Neural progenitor cell (in vitro differentiated cells): ENCODE results near the gene RREB1. TPM values are rescaled to one million over a fixed set of nuclear protein-coding genes. Genes with fewer than 3 reads are reported as not detected.

Experiments used
- DNase-seq: peaks from one replicate; pipeline ENCODE4 v3.0.0-alpha.2; 2016; ENCODE audit warnings: low spot score
- H2AFZ ChIP-seq: fragments of 200-600 bp; sonication (generic); replicated peaks from 2 replicates; pipeline ENCODE4 v1.6.1; 2016; ENCODE audit warnings: antibody characterized with exemption
- H3F3A ChIP-seq: fragments of 200-600 bp; sonication (generic); 2 replicates; pipeline ENCODE4 v1.6.1; 2016; ENCODE audit warnings: antibody characterized with exemption, low read depth
- H3K27ac ChIP-seq: fragments of 200-600 bp; sonication (generic); 2 replicates; pipeline ENCODE4 v1.5.1; 2016; ENCODE audit warnings: mild to moderate bottlenecking
- H3K27me3 ChIP-seq: fragments of 200-600 bp; sonication (generic); 2 replicates; pipeline ENCODE4 v1.6.1; 2016; ENCODE audit warnings: mild to moderate bottlenecking, moderate library complexity
- H3K36me3 ChIP-seq: fragments of 200-600 bp; sonication (generic); 2 replicates; pipeline ENCODE4 v1.5.1; 2016
- H3K4me1 ChIP-seq: fragments of 200-600 bp; sonication (generic); 2 replicates; pipeline ENCODE4 v1.6.1; 2016; ENCODE audit warnings: mixed run types
- H3K4me2 ChIP-seq: fragments of 200-600 bp; sonication (generic); 2 replicates; pipeline ENCODE4 v1.6.1; 2016
- H3K4me3 ChIP-seq: fragments of 200-600 bp; sonication (generic); 2 replicates; pipeline ENCODE4 v1.5.1; 2016
- H3K79me2 ChIP-seq: fragments of 200-600 bp; sonication (generic); 2 replicates; pipeline ENCODE4 v1.6.1; 2016; ENCODE audit warnings: low read depth
- H3K9ac ChIP-seq: fragments of 200-600 bp; sonication (generic); 2 replicates; pipeline ENCODE4 v1.6.1; 2016
- H3K9me3 ChIP-seq: fragments of 200-600 bp; sonication (generic); 2 replicates; pipeline ENCODE4 v1.5.1; 2016; ENCODE audit warnings: low read depth
- H4K20me1 ChIP-seq: fragments of 200-600 bp; sonication (generic); 2 replicates; pipeline ENCODE4 v1.6.1; 2016; ENCODE audit warnings: low read depth
- H3K27ac Mint-ChIP-seq: 3 replicates; pipeline ENCODE4 v1.8.0; 2021; ENCODE audit warnings: mixed read lengths
- H3K27me3 Mint-ChIP-seq: 2 replicates; pipeline ENCODE4 v1.8.0; 2022; ENCODE audit warnings: low read depth, mild to moderate bottlenecking, inconsistent platforms, moderate library complexity, mixed read lengths; ENCODE audit not compliant: insufficient read depth
- H3K36me3 Mint-ChIP-seq: 3 replicates; pipeline ENCODE4 v1.8.0; 2021; ENCODE audit warnings: mixed read lengths
- H3K4me1 Mint-ChIP-seq: 3 replicates; pipeline ENCODE4 v1.8.0; 2021; ENCODE audit warnings: mixed read lengths
- H3K4me3 Mint-ChIP-seq: 3 replicates; pipeline ENCODE4 v1.8.0; 2021; ENCODE audit warnings: mild to moderate bottlenecking, moderate library complexity, mixed read lengths
- H3K9me3 Mint-ChIP-seq: 3 replicates; pipeline ENCODE4 v1.8.0; 2020; ENCODE audit warnings: mixed read lengths
- CTCF ChIP-seq: fragments of 200-600 bp; sonication (generic); IDR thresholded peaks from 2 replicates; pipeline ENCODE4 v1.5.1; 2017; ENCODE audit warnings: antibody characterized with exemption, mild to moderate bottlenecking
- EZH2 ChIP-seq: fragments of 200-600 bp; sonication (generic); IDR thresholded peaks from 2 replicates; pipeline ENCODE4 v1.6.1; 2017; ENCODE audit warnings: antibody characterized with exemption, mild to moderate bottlenecking, moderate library complexity
- EZH2phosphoT487 ChIP-seq: fragments of 200-600 bp; sonication (generic); IDR thresholded peaks from 2 replicates; pipeline ENCODE4 v1.6.1; 2017; ENCODE audit warnings: antibody characterized with exemption
- total RNA-seq: library from RNA; depleted of rRNA; stranded (reverse); fragments of >200 nt; gene quantifications from 2 replicates; pipeline ENCODE4 v1.2.3, GENCODE V29; 2015; ENCODE audit warnings: low replicate concordance

RREB1 gene
- total RNA-seq, 1 donor from 2014 or later: 12.1 TPM

GRCh38 chr6:7240351-7240750 lies 132.6 kb downstream of the RREB1 start:
- no peaks in the 10 kb centered on the region for H3K79me2 ChIP-seq
- H3K27me3 ChIP-seq: no peaks in the 10 kb centered on the region
- H3K4me1 ChIP-seq: peaks cover 22% of the 10 kb centered on the region
- H3K4me2 ChIP-seq: no peak overlapping the region
- Mint-ChIP-seq H3K27me3 (peaks cover 4% of the 10 kb centered on the region), H3K9me3 (no peaks in the 10 kb centered on the region), H3K4me1 (peaks cover 36% of the 10 kb centered on the region), H3K36me3 (peaks cover 8% of the 10 kb centered on the region), H3K4me3 (no peak overlapping the region), H3K27ac (no peak overlapping the region)
- H3K4me3 ChIP-seq: no peak overlapping the region
- no peaks in the 10 kb centered on the region for H3K9me3 ChIP-seq
- H3K9ac ChIP-seq: no peak overlapping the region
- no peaks in the 10 kb centered on the region for H4K20me1 ChIP-seq
- H3K27ac ChIP-seq: no peak overlapping the region
- TF ChIP-seq EZH2 (no peak), EZH2phosphoT487 (no peak), CTCF (no peak)
- DNase-seq: no peak
- H2AFZ ChIP-seq: no peak overlapping the region
- H3K36me3 ChIP-seq: no peaks in the 10 kb centered on the region
- peaks cover 12% of the 10 kb centered on the region for H3F3A ChIP-seq

GRCh38 chr6:7241160-7241559 lies 133.4 kb downstream of the RREB1 start:
- H3K4me1 ChIP-seq: peaks cover 22% of the 10 kb centered on the region
- no peak overlapping the region for H3K27ac ChIP-seq
- no peaks in the 10 kb centered on the region for H4K20me1 ChIP-seq
- Mint-ChIP-seq H3K4me3 (no peak overlapping the region), H3K4me1 (peaks cover 36% of the 10 kb centered on the region), H3K9me3 (no peaks in the 10 kb centered on the region), H3K27ac (peak overlapping the region; percentile 29), H3K36me3 (peaks cover 6% of the 10 kb centered on the region), H3K27me3 (peaks cover 6% of the 10 kb centered on the region)
- no peak overlapping the region for H3K9ac ChIP-seq
- H3K27me3 ChIP-seq: no peaks in the 10 kb centered on the region
- H3K9me3 ChIP-seq: no peaks in the 10 kb centered on the region
- no peak for DNase-seq
- no peak overlapping the region for H2AFZ ChIP-seq
- no peak overlapping the region for H3K4me3 ChIP-seq
- no peaks in the 10 kb centered on the region for H3K36me3 ChIP-seq
- H3K4me2 ChIP-seq: no peak overlapping the region
- H3F3A ChIP-seq: peaks cover 12% of the 10 kb centered on the region
- TF ChIP-seq EZH2: no peak
- no peak for TF ChIP-seq EZH2phosphoT487
- no peaks in the 10 kb centered on the region for H3K79me2 ChIP-seq

GRCh38 chr6:7241709-7242645 lies 134.2 kb downstream of the RREB1 start:
- peak; percentile 27 for DNase-seq
- no peaks in the 10 kb centered on the region for H3K27me3 ChIP-seq
- H3K9me3 ChIP-seq: no peaks in the 10 kb centered on the region
- Mint-ChIP-seq H3K27ac (peak overlapping the region; percentile 82), H3K9me3 (no peaks in the 10 kb centered on the region), H3K4me3 (no peak overlapping the region), H3K4me1 (peaks cover 36% of the 10 kb centered on the region), H3K36me3 (peaks cover 6% of the 10 kb centered on the region), H3K27me3 (peaks cover 6% of the 10 kb centered on the region)
- H3K4me1 ChIP-seq: peaks cover 22% of the 10 kb centered on the region
- TF ChIP-seq EZH2phosphoT487 (no peak), EZH2 (no peak), CTCF (no peak)
- H3K27ac ChIP-seq: no peak overlapping the region
- H3K4me3 ChIP-seq: no peak overlapping the region
- no peak overlapping the region for H3K9ac ChIP-seq
- peak overlapping the region; percentile 42 for H3K4me2 ChIP-seq
- H3K36me3 ChIP-seq: no peaks in the 10 kb centered on the region
- H3F3A ChIP-seq: peaks cover 12% of the 10 kb centered on the region
- H3K79me2 ChIP-seq: no peaks in the 10 kb centered on the region
- H2AFZ ChIP-seq: no peak overlapping the region
- H4K20me1 ChIP-seq: no peaks in the 10 kb centered on the region

GRCh38 chr6:7242835-7243178 lies 135.0 kb downstream of the RREB1 start:
- TF ChIP-seq EZH2 (no peak), EZH2phosphoT487 (no peak), CTCF (no peak)

More at GRCh38 chr6:7242835-7243178, 135.0 kb downstream of the RREB1 start:
- H3K4me1 ChIP-seq: peaks cover 22% of the 10 kb centered on the region
- Mint-ChIP-seq H3K9me3 (no peaks in the 10 kb centered on the region), H3K27ac (peak overlapping the region; percentile 89), H3K4me1 (peaks cover 36% of the 10 kb centered on the region), H3K27me3 (peaks cover 6% of the 10 kb centered on the region), H3K4me3 (no peak overlapping the region), H3K36me3 (peaks cover 6% of the 10 kb centered on the region)
- peak overlapping the region; percentile 23 for H3K4me2 ChIP-seq
- no peaks in the 10 kb centered on the region for H3K36me3 ChIP-seq
- no peak overlapping the region for H3K4me3 ChIP-seq
- no peaks in the 10 kb centered on the region for H3K27me3 ChIP-seq
- no peaks in the 10 kb centered on the region for H4K20me1 ChIP-seq
- no peak overlapping the region for H3K9ac ChIP-seq
- no peak overlapping the region for H3K27ac ChIP-seq
- H3K79me2 ChIP-seq: no peaks in the 10 kb centered on the region
- H3F3A ChIP-seq: peaks cover 12% of the 10 kb centered on the region
- no peak overlapping the region for H2AFZ ChIP-seq
- no peak for DNase-seq
- no peaks in the 10 kb centered on the region for H3K9me3 ChIP-seq
